ENCODE data around the gene TMEM106A.
"Not testable (repeated sequence)": the region's sequence is repeated elsewhere in the genome, so short reads cannot be mapped to it uniquely, and the experiment has no call there.

Gene TMEM106A

GRCh38 chr17:43226393-43226792, 14.7 kb downstream of the TMEM106A start:
- no peak overlapping the region for H3K27ac ChIP-seq
- no peak for TF ChIP-seq CTCF (IDR thresholded peaks at IDR 0.05)
- no peak overlapping the region for H3K4me3 ChIP-seq
- DNase-seq (ENCODE audit: low spot score): peak; percentile 45

GRCh38 chr17:43228020-43228782, 16.5 kb downstream of the TMEM106A start, which contains the start of gene CCDC200:
TSS of gene CCDC200 (minus strand) at chr17:43228623. CDS start at chr17:43228554, 69 bp downstream.
- DNase-seq (ENCODE audit: low spot score); H3K4me3 ChIP-seq; H3K27ac ChIP-seq: not testable (repeated sequence)

- H3K27ac ChIP-seq: peak overlapping the region in 1 of 2 donors; percentile 38
- DNase-seq (ENCODE audit: low spot score): not testable (repeated sequence)
- peak overlapping the region; percentile 10 for H3K4me3 ChIP-seq
Measured at GRCh38 chr17:43231205-43232020, 19.7 kb downstream of the TMEM106A start.

GRCh38 chr17:43232021-43232699, 20.5 kb downstream of the TMEM106A start:
- not testable (repeated sequence) for DNase-seq (ENCODE audit: low spot score)
- Histone ChIP-seq H3K4me3 (peak overlapping the region; percentile 10), H3K27ac (peak overlapping the region in 1 of 2 donors; percentile 38)

- DNase-seq (ENCODE audit: low spot score); H3K4me3 ChIP-seq; H3K27ac ChIP-seq: not testable (repeated sequence)
Measured at GRCh38 chr17:43233263-43233662, 21.6 kb downstream of the TMEM106A start.

- not testable (repeated sequence) for H3K27ac ChIP-seq; DNase-seq (ENCODE audit: low spot score); H3K4me3 ChIP-seq
Measured at GRCh38 chr17:43233877-43234276, 22.2 kb downstream of the TMEM106A start, which contains the start of gene RNU2-1. TSS of gene RNU2-1 (minus strand) at chr17:43233977.

- H3K27ac ChIP-seq; DNase-seq (ENCODE audit: low spot score); H3K4me3 ChIP-seq: not testable (repeated sequence)
Measured at GRCh38 chr17:43239597-43239996, 27.9 kb downstream of the TMEM106A start.

GRCh38 chr17:43240596-43241352, 29.1 kb downstream of the TMEM106A start:
- DNase-seq (ENCODE audit: low spot score); H3K4me3 ChIP-seq; H3K27ac ChIP-seq: not testable (repeated sequence)

GRCh38 chr17:43246456-43246855, 34.8 kb downstream of the TMEM106A start:
- not testable (repeated sequence) for DNase-seq (ENCODE audit: low spot score); H3K4me3 ChIP-seq
- H3K27ac ChIP-seq: peak overlapping the region in 1 of 2 donors; percentile 46
